NT2/D1 (cell line): ENCODE measurements around the gene PPP1R3E.

Source experiments
- SUZ12 ChIP-seq: IDR thresholded peaks from 2 replicates; pipeline ENCODE4 v1.6.1; 2011; ENCODE audit not compliant: insufficient read length, insufficient read depth; ENCODE audit errors: extremely low read depth
- YY1 ChIP-seq: IDR thresholded peaks from 2 replicates; pipeline ENCODE4 v1.6.1; 2011; ENCODE audit not compliant: insufficient read length, insufficient read depth
- ZNF274 ChIP-seq: IDR thresholded peaks from 2 replicates; pipeline ENCODE4 v1.6.1; 2011; ENCODE audit warnings: mild to moderate bottlenecking, low read depth, low read length

GRCh38 chr14:23323838-23324454 lies 21.3 kb upstream of the PPP1R3E start:
- no peak for TF ChIP-seq ZNF274
- no peak for TF ChIP-seq YY1
- no peak for TF ChIP-seq SUZ12
